Esophagus (tissue), 2 donors: Measurements from ENCODE around the gene DPEP2NB. TPM values are rescaled to one million over a fixed set of nuclear protein-coding genes. Genes with fewer than 3 reads are reported as not detected.
"Not testable (repeated sequence)": the region's sequence is repeated elsewhere in the genome, so short reads cannot be mapped to it uniquely, and the experiment has no call there.

Experiments
- H3K27ac ChIP-seq, 2 donors: one replicate each; pipeline ENCODE4 v1.5.1; 2013; ENCODE audit warnings: low read depth in 2 of 2, mild to moderate bottlenecking in 2 of 2, inconsistent platforms in 1 of 2, low read length in 1 of 2, moderate library complexity in 1 of 2
- H3K27me3 ChIP-seq, 2 donors: one replicate each; pipeline ENCODE4 v1.6.1; 2013; ENCODE audit warnings: low read length in 2 of 2, control low read depth in 1 of 2, mild to moderate bottlenecking in 1 of 2; ENCODE audit not compliant: insufficient read depth in 2 of 2, control insufficient read depth in 1 of 2
- H3K36me3 ChIP-seq, 2 donors: one replicate each; pipeline ENCODE4 v1.6.1; 2013; ENCODE audit warnings: low read length in 1 of 2; ENCODE audit not compliant: control insufficient read depth in 2 of 2, insufficient read depth in 2 of 2
- H3K4me1 ChIP-seq, 2 donors: one replicate each; pipeline ENCODE4 v1.6.1; 2013; ENCODE audit warnings: low read length in 1 of 2; ENCODE audit not compliant: control insufficient read depth in 2 of 2, insufficient read depth in 2 of 2
- H3K4me3 ChIP-seq, 2 donors: one replicate each; pipeline ENCODE4 v1.5.1; 2013; ENCODE audit warnings: low read length in 2 of 2, mild to moderate bottlenecking in 2 of 2, low read depth in 1 of 2, moderate library complexity in 1 of 2
- H3K9me3 ChIP-seq, 2 donors: one replicate each; pipeline ENCODE4 v1.6.1; 2013; ENCODE audit warnings: mild to moderate bottlenecking in 2 of 2, low read depth in 1 of 2, low read length in 1 of 2, moderate library complexity in 1 of 2; ENCODE audit not compliant: control insufficient read depth in 2 of 2, insufficient read depth in 1 of 2
- WGBS, 2 donors: extraction: QIAGEN DNeasy Blood & Tissue Kit; methylation state at CpG; one replicate each; pipeline ENCODE4 v1.1.7; 2013; 5-methylcytosine and 5-hydroxymethylcytosine counted together
- polyA plus RNA-seq, 2 donors: library from polyadenylated mRNA; stranded (reverse); fragments of 200-250 nt; gene quantifications; one replicate each; pipeline ENCODE4 v1.2.3, GENCODE V29; 2013
- donor health status: healthy with polysubstance abuse.
- donor health status: Bipolar disorder and iron deficiency.

DPEP2NB gene
- polyA plus RNA-seq, 2 donors: 0.04 TPM; not detected in 1

DNA sequence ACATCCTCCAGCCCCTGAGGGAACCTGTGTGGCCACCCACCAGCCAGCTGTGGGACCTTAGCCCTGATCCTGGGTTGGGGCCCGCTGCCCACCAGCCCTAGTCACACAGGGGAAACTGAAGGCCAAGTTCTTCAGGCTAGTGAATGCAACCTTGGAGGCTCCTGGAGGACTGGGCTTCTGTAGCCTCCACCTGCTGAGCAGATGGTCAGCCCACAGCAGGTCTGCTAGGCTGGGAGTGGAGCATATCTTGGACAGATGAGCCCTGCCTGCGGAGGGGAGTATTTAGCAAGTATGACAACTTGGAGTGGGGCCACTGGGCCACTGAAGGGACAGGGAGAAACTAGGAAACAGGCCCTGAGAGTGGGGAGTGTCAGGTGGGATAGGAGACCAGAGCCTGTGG lies 39.5 kb downstream of the DPEP2NB start:
- Histone ChIP-seq H3K9me3 (no peaks in the 10 kb centered on the region), H3K4me3 (no peak overlapping the region), H3K27me3 (no peaks in the 10 kb centered on the region), H3K27ac (no peak overlapping the region), H3K36me3 (no peaks in the 10 kb centered on the region), H3K4me1 (no peaks in the 10 kb centered on the region)
- WGBS, 2 donors: 92 to 94% methylated on average over 2 of the region's 2 CpGs

GRCh38 chr16:67975321-67976105 lies 40.2 kb downstream of the DPEP2NB start:
- 73 to 74% methylated on average over 14 of the region's 14 CpGs for WGBS, 2 donors
- Histone ChIP-seq H3K27ac (no peak overlapping the region), H3K9me3 (no peaks in the 10 kb centered on the region), H3K4me1 (no peaks in the 10 kb centered on the region), H3K4me3 (no peak overlapping the region), H3K36me3 (no peaks in the 10 kb centered on the region), H3K27me3 (no peaks in the 10 kb centered on the region)

DNA sequence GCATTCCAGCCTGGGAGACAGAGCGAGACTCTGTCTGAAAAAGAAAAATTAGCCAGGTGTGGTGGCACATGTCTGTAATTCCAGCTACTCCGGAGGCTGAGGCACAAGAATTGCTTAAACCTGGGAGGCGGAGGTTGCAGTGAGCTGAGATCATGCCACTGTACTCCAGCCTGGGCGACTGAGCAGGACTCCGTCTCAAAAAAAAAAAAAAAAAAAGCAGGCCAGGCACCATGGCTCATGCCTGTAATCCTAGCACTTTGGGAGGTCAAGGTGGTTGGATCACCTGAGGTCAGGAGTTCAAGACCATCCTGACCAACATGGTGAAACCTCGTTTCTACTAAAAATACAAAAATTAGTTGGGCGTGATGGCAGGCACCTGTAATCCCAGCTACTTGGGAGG lies 43.4 kb downstream of the DPEP2NB start:
- 89 to 93% methylated on average over 7 of the region's 7 CpGs for WGBS, 2 donors

DNA sequence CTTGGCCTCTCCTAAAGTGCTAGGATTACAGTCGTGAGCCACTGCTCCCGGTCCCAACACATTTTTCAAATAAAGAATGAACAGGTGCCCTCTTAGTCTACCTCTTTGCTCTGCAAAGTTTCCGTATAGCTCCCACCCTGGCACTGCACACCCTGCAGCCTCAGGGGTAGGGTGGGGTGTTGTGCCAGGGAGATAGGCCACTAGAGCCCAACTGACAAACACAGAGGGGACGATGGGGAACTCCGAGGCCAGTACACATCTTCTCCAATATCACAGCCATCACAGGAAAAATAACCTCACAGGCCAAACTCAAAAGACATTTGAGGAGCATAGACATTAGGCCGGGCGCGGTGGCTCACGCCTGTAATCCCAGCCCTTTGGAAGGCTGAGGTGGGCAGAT lies 44.6 kb downstream of the DPEP2NB start:
- 88 to 94% methylated on average over 9 of the region's 9 CpGs for whole genome bisulfite sequencing, 2 donors
- Histone ChIP-seq H3K27me3 (no peaks in the 10 kb centered on the region), H3K4me3 (no peak overlapping the region), H3K4me1 (peaks cover 6 to 14% of the 10 kb centered on the region in 2 donors), H3K27ac (no peak overlapping the region), H3K9me3 (no peaks in the 10 kb centered on the region), H3K36me3 (no peaks in the 10 kb centered on the region)

More for the DNA sequence above, 43.4 kb downstream of the DPEP2NB start:
- H3K4me3 ChIP-seq, H3K27me3 ChIP-seq, H3K36me3 ChIP-seq, H3K27ac ChIP-seq, H3K9me3 ChIP-seq, H3K4me1 ChIP-seq: not testable (repeated sequence)

GRCh38 chr16:67969254-67970039 lies 46.3 kb downstream of the DPEP2NB start:
- Histone ChIP-seq H3K4me1 (peaks cover 6 to 20% of the 10 kb centered on the region in 2 donors), H3K4me3 (peak overlapping the region; percentile 69 to 82), H3K27ac (peak overlapping the region; percentile 80 to 95), H3K27me3 (no peaks in the 10 kb centered on the region), H3K9me3 (no peaks in the 10 kb centered on the region), H3K36me3 (no peaks in the 10 kb centered on the region)
- WGBS, 2 donors: 42 to 43% methylated on average over 40 of the region's 40 CpGs

- WGBS, 2 donors: 0 to 2% methylated on average over 68 to 78 of the region's 78 CpGs
- H3K27ac ChIP-seq: peak within 1 kb of the TSS; percentile 95
- H3K36me3 ChIP-seq: no peaks in the 10 kb centered on the region
- peak within 1 kb of the TSS; percentile 69 to 82 for H3K4me3 ChIP-seq
- no peaks in the 10 kb centered on the region for H3K9me3 ChIP-seq
- H3K4me1 ChIP-seq: peaks cover 10 to 20% of the 10 kb centered on the region in 2 donors
- no peaks in the 10 kb centered on the region for H3K27me3 ChIP-seq
These were observed 47.1 kb downstream of the DPEP2NB start, which contains the start of gene SLC12A4 for GRCh38 chr16:67968400-67969253. SLC12A4 (minus strand) TSS chr16:67968637; CDS start chr16:67968553, 84 bp downstream.

- Histone ChIP-seq H3K4me3 (peak overlapping the region; percentile 69 to 82), H3K4me1 (peaks cover 10 to 20% of the 10 kb centered on the region in 2 donors)
These were observed 47.7 kb downstream of the DPEP2NB start for GRCh38 chr16:67967958-67968399.

DNA sequence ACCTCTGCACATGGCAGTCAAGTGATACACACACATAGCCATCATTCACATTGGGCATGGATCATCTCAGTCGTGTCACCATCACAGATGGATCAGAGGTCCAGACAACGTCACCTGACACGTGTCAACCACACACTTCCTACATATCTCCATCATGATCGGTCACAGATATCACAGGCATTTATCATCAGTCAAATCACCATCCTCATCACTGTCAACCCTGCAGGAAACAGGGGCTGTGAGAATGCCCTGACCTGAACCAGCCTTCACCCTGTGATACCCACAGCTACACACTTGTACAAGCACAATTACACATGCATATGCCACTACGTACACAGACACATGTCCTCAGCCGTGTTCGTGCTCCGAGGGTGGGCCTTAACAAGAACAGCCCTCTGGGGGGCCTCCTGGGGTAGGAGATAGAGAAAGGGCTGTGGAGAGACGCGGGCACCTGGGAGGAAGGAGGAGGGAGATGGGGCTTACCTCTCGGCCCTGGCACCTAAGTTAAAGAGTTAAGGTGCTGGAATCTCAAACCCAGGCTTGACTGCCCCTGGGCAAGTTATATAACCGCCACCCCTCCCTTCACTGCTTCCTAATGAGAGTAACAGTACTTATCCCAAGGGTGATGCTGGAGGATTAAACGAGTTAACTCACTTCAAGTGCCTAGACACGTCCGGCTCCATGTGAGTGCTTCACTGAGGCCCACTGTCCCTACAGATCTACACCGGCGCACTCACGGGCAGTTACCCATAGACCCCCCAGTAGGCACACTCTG lies 48.3 kb downstream of the DPEP2NB start:
- Histone ChIP-seq H3K36me3 (peaks cover 0 to 4% of the 10 kb centered on the region in 2 donors), H3K9me3 (no peaks in the 10 kb centered on the region), H3K4me1 (peaks cover 10 to 20% of the 10 kb centered on the region in 2 donors), H3K27ac (peak overlapping the region; percentile 95), H3K4me3 (peak overlapping the region; percentile 69 to 82), H3K27me3 (no peaks in the 10 kb centered on the region)
- WGBS, 2 donors: 6 to 18% methylated on average over 18 of the region's 18 CpGs

More at GRCh38 chr16:67967958-67968399, 47.7 kb downstream of the DPEP2NB start:
- 1% methylated on average over 34 to 45 of the region's 45 CpGs for WGBS, 2 donors
- H3K9me3 ChIP-seq: no peaks in the 10 kb centered on the region
- no peaks in the 10 kb centered on the region for H3K27me3 ChIP-seq
- peaks cover 0 to 3% of the 10 kb centered on the region in 2 donors for H3K36me3 ChIP-seq
- peak overlapping the region; percentile 95 for H3K27ac ChIP-seq
